Stimulated activated naive CD8-positive, alpha-beta T cell treated with anti-CD3 and anti-CD28 coated beads, Interleukin-15, Interleukin-2, amounts not matched to agents 100 U/mL and 50 U/mL, for 24 hours (primary cell): ENCODE results near the gene LMBRD2.
"Not testable (repeated sequence)": the region's sequence is repeated elsewhere in the genome, so short reads cannot be mapped to it uniquely, and the experiment has no call there.

Source experiments
- ATAC-seq: fragments of 150-1000 bp; cut with Tn5 transposase; one replicate; pipeline ENCODE4 v1.10.0; 2021
- DNase-seq: peaks from one replicate; pipeline ENCODE4 v3.0.0; 2021

The LMBRD2 gene

DNA sequence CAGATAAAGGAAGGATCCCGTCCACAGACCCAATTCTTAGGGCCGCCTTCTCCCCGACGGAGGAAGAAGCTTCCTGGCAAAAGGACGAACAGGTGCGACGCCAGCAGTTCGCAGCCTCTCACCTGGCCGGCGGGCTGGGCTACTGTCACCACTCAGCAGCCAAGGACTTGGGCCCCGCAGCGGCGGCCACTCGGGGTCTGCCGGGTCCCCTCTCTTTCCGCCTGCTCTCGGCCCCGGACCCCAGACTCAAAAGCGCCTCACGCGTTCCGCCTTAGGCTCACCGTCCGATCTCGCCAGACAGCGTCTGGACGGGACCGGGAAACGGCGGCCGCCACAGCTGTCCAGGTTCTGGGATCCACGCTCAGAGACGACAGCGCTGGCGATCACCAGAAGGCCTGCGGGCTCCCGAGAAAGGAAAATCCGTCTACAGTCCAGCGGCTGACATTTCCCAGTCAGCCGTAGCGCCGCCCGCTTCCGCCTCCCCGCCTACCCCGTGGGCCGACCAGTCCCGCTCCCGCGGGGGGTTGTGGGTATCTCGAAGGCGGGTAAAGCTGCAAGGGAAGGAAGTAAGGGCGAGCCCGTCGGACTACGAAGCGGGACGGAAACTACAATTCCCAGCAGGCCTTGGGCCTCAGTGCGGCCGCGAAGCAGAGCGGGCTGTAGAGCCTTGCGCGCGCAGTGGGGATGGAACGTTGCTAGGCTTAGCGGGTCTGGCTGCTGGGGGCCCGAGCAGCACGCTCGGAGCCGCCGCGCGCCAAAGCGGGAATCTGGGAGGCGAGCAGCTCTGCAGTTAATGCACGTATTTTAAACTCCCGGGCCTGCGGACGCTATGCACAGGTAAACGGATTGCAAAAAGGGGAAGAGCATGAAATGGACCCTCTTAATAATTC lies at the start of gene LMBRD2, which contains the start of gene SKP2:
Gene LMBRD2, minus strand, starts transcription at position 454 of the 890 bp plus-strand sequence. CDS start 8,538 bp downstream, outside the sequence.
Gene SKP2, plus strand, starts transcription at position 678 of the 890 bp plus-strand sequence. Its CDS starts 152 bp downstream, at position 830.
- DNase-seq (peak; percentile 97), ATAC-seq (peak; percentile 99)

DNA sequence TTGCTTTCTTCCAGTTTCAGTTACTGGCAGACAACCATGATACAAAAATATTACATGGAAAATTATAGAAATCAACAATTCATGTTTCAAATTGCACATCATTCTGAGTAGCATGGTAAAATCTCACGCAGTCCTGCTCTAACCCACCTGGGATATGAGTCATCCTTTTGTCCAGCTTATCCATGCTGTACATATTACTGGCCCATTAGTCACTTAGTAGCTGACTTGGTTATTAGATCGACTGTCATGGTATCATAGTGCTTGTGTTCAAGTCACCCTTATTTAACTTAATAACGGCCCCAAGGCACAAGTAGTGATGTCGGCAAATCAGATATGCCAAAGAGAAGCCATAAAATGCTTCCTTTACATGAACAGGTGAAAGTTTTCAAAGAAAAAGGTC lies 48.8 kb upstream of the LMBRD2 start:
- ATAC-seq (no peak), DNase-seq (no peak)

DNA sequence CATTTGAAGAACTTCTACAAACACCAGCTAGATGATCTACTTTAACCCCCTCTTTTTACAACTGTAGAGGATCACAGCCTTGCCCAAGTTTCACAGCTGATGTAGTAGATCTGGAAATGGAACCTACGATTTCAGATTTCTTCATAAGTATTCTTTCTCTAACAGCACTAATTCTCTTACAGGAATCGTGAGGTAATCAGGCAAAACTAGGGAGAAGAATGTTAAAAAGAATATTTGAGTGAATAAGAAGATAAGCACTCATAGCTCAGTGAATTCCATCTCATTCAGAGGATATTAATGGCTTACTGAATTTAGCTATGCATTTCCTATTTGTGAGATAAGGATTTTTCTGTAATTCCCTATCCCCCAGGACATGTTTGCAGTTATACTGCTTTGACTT lies 47.9 kb upstream of the LMBRD2 start:
- ATAC-seq: no peak

DNA sequence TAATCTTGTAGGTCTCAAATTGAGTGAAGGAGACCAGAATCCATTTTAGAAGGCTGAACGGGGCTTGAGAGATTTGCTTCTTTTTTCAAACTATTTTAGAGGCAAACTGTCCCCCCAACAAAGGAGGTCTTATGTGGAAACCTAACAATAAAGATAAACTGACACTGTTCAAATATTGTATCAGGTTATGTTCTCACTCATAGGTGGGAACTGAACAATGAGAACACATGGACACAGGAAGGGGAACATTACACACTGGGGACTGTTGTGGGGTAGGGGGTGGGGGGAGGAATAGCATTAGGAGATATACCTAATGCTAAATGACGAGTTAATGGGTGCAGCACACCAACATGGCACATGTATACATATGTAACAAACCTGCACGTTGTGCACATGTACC lies 47.1 kb upstream of the LMBRD2 start:
- not testable (repeated sequence) for DNase-seq, ATAC-seq

More for the DNA sequence above, 47.9 kb upstream of the LMBRD2 start:
- DNase-seq: no peak

DNA sequence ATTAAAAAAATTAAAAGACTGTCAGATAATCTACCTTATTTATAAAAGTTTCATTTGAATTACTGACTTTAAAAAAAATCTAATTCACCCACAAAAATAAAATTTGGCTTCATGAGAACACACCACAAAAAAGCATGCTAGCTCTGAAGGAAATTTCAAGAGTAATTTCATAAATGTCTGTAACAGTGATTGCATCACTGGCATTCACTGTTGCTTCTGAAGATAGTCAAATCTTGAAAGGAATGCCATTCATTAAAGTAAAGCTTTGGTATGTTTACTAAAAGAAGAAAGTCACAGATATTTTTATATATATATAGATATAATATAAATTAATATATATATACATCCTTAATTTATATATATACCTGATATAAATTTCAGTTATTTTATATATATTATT lies 46.6 kb upstream of the LMBRD2 start:
- ATAC-seq (no peak), DNase-seq (no peak)

DNA sequence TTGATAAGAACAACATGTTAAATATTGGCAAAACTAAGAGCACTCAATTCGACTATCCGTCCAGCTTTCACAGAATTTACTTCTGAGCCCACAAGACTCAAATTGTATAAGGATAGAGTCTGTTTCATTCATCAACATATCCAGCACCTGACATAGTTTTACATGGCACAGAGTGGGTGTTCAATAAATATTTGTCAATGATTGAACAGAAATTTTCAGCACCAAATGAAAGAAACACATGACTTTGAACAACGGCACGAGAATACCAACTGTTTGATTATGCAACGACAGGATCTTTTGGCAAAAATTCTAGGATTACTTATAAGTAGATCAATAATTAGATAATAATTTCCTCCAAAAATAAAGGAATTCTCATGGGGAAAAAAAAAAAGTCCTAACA lies 42.1 kb upstream of the LMBRD2 start:
- DNase-seq: no peak
- ATAC-seq: no peak

DNA sequence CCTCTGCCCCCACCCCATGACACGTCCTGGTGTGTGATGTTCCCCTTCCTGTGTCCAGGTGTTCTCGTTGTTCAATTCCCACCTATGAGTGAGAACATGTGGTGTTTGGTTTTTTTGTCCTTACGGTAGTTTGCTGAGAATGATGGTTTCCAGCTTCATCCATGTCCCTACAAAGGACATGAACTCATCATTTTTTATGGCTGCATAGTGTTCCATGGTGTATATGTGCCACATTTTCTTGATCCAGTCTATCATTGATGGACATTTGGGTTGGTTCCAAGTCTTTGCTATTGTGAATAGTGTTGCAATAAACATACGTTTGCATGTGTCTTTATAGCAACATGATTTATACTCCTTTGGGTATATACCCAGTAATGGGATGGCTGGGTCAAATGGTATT lies 32.7 kb upstream of the LMBRD2 start:
- not testable (repeated sequence) for ATAC-seq, DNase-seq

DNA sequence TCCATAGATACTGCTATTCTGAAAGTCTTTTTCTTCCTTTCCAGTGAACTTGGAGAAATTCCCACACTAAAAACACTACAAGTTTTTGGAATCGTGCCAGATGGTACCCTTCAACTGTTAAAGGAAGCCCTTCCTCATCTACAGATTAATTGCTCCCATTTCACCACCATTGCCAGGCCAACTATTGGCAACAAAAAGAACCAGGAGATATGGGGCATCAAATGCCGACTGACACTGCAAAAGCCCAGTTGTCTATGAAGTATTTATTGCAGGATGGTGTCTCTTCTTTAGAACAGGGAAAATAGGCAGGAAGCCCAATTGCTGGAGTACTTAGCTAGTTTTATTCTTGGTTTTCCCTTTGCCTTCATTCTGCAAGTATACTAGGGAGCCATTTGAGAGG lies 30.1 kb upstream of the LMBRD2 start:
- no peak for DNase-seq
- ATAC-seq: no peak

DNA sequence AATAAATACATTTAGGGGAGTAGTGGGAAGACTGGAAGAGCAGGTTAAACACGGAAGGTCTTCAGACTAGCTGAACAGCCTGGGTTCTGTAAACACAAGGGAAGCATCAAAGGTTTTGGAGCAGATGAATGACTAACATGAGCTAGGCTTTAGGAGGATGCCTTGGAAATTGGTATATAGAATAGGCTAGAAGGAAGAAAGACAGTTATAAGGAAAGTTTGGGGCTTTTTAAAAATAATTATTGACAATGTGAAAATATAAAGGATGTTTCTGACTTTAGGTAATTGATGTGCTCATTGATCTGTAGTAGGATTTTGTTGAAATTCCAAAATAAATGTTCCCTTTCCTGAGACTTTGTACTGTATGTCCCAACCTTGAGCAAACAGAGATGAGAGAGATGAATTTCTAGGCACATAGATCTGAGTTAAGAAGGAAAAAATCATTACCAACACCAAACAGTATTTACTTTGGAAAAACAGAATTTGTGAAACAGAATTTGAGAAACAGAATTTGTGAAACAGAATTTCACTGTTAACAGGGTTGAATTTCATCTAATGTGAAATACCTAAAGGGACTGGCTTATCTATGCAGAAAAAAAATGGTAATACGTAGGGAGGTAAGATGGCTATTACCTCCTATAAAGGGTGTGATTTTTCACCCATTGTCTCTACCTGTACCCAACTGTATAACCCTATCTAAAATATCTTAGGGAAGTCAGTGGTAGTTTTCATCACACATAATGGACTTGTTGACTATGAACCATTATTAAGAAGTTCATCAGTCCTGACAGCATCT lies 29.1 kb upstream of the LMBRD2 start:
- DNase-seq (no peak), ATAC-seq (no peak)

DNA sequence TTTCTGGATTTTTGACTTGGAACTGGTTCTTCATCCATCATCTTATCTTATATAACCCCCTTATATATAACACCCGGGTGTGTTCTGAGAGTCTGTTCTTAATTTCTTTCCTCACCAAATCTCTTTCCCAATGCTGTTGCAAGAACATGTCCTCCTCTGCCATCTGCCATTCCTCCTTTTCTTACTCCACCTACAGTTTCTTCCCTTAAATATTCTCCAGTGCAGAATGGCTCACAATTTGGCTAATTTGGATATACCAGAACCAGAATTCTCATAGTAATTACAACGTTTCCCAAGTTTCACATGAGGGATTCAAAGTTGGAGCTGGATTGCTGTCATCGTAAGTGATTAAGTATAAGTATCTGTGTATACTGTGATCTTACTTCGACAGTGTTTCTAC lies 28.3 kb upstream of the LMBRD2 start:
- no peak for ATAC-seq
- no peak for DNase-seq

DNA sequence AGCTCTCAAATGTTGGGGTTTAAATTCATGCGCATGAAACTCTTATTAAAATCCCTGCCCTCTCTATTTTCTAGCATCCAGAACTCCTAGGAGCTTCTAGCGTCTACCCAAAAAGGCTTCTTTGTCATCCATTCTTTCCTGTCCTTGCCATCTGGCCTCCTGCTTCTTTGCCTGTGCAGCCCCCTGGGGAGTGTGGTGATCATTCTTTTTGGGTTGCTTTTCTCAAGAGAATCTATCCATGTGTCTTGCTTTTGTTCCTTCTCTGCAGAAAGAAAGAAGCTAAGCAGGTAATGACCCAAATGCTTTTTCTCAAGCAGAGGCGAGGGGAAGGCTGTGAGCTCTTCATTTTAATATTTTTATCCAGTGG lies 26.8 kb upstream of the LMBRD2 start:
- DNase-seq (no peak), ATAC-seq (no peak)

DNA sequence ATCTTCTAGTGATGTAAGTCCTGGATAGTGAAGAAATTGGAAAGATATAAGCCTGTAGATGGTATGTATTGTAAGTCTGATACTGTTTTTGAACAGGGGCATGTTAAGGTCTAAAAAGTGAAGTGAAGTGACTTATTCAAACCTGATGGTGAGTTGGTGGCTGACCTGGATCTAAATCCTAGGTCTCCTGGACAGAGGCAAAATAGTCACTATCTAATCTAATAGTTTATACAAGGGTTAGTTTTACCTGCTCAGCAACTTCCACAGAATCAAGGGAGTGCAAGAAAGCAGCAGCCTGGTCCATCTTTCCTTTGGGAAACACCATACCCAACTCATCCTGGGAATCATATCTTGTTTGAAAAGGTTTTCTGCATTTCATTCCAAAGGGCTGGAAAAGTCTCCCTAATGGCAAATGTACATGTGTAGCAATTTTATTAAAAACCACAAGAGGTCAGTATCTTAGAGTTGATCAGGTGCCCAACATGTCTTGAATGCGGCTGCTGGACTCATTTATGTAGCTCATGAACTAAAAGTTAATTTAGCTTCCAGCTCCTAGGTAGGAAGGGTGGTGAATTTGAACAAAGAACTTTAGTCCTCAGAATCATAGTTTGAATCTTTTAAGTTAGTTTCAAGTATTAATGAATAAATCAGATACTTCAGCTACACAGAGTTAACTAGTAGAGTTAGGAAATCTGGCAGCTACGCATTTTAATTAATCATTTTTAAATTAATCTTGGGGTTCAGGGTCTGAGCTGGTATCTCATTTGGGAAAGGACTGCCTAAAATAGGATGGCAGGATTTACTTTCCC lies 26.2 kb upstream of the LMBRD2 start:
- no peak for DNase-seq
- ATAC-seq: no peak

DNA sequence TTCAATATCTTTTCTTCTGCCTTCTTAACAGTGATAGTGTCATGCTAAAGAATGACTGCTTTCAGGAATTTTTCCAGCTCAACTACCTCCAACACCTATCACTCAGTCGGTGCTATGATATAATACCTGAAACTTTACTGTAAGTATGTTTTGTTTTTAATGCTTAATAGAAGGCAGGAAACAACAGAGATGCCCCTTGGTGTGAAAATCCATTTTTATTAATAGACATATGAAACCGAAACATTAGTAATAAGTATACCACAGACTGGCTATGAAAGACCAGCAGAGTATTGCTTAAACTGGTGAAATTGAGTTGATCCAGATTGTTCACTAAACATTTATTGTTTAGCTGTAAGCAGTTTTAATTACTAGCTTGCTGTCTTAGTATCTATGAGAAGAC lies 25.5 kb upstream of the LMBRD2 start:
- ATAC-seq: no peak
- no peak for DNase-seq

DNA sequence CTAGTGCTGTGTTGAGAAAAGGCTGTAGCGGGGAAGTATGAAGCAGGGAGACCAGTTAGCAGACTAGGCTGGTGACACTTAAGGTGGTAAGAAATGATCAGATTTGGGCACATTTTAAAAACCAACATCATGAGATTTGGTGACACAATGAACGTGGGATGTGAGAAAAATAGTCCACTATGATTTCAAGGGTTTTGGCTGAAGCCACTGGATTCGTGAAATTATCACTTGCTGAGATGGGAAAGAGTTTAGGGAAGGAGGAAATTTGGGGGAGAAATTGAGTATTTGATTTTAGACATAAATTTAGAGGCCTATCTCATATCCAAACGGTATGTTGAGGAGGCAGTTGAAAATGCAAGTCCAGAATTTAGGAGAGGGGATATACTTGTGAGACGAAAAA lies 23.4 kb upstream of the LMBRD2 start:
- no peak for DNase-seq
- ATAC-seq: no peak

DNA sequence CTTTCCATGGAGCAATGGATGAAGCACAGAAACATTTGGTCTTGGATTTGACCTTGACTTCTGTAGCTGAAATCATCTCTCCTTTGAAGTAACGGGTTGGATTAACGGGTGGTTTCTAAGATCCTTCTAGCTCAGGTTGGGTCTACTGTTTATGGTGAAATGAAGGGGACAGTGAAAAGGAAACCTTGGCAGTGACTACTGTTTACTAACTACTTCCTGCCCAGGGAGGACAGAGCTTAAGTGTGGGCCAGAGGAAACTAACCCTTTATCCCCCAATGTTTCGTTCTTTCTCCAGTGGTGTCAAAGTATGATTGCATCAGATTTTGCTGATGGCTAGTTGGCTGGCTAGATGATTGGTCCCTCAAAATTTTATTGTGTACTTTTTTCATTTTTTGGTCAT lies 22.4 kb upstream of the LMBRD2 start:
- ATAC-seq: no peak
- no peak for DNase-seq

DNA sequence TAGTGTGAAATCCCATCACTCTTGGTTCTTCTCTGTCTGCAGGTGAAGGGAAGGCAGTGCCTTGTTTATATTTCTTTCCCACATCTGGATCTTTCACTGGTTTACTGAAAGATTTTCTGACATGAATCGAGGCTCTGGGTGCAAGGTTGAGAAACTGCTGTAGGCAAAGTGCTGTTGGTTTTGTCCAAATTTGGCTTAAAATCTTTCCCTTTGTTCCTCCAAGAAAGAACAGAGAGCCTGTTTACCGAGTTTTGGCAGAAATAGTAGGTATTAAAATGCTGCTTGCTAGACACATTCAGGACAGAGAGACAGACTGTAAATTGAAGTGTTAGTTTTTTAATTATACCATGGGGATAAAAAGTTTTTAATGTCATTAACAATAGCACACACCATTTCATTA lies 21.7 kb upstream of the LMBRD2 start:
- no peak for DNase-seq
- no peak for ATAC-seq

DNA sequence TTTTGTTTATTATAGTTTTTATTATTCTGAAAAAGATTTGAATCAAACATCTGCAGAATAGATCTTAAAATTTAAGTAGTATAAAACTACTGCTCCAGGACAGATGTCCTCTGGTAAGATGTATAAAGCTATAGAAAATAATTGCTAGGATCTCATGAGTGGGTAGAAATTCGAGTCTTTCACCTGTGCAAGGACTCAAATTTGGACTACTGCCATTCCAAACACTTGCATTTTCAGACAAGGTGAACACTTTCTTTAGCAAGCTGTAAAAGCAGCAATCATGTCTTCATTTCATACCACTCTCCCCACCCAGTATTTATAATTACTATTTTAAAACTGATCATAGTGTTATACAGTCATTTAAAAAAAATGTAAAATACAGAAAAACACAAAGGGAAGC lies 20.9 kb upstream of the LMBRD2 start:
- no peak for DNase-seq
- ATAC-seq: no peak

DNA sequence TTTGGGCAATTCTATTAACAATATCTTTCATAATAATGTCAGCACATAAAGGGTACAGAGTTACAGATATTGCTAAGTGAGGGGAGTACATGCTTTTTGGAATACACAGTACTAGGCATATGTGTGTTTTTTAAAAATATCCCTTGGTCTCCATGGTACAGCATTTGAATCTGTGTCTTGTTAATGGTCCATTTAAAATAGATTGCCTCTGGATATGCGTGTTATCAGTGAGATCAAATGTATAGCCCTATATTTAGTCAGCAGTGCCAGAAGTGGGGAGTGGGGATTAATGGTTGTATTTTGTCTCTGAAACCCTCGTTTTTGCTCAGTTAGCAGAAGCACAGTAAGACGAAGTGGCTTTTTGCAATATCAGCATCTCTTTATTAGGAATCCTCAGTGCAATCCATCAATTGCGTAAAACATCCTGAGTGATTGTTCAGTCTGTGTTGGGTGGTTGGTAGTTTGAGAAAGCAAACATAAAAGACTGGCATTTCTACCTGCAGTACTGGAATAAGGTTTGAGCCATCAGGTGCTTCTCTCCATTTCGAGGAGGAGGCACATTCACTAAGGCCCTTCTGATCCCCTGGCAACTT lies 19.2 kb upstream of the LMBRD2 start:
- DNase-seq (no peak), ATAC-seq (no peak)

DNA sequence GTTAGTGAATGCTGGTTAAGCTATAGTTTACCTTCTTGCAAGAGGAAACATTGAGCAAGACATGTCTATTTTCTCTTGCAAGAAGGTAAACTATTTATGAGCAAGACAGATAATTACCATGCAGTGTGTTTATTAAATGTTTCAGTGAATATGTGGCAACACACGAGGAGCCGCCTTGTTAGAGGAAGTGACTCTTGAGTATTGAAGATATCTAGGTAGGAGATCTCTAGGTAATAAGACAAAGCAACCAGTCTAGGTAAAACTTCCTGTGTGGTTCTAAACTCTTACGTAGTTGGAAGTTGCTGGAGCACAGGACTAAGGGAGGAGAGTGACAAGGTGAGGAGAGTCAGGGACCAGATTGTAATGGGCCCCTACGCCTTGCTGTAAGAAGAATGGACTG lies 17.1 kb upstream of the LMBRD2 start:
- ATAC-seq: no peak
- DNase-seq: no peak

DNA sequence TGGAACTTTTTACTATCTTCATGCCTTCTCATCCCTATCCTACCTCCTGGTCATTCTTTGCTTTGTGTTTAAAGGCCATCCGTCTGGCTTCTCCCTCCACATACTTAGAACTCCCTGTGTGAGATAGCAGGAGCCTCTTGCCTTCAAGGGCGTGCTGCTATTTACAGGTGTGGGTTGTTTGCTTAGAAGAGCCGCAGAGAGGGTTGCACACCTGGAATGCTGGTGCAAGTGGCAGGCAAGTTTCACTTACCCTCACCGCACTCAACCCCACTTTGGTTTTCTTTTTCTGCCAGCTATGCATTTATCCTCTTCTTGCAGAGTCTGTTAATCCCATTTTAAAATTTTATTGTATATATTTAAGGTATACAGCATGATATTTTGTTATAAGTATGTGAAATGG lies 12.8 kb upstream of the LMBRD2 start:
- ATAC-seq (no peak), DNase-seq (no peak)

DNA sequence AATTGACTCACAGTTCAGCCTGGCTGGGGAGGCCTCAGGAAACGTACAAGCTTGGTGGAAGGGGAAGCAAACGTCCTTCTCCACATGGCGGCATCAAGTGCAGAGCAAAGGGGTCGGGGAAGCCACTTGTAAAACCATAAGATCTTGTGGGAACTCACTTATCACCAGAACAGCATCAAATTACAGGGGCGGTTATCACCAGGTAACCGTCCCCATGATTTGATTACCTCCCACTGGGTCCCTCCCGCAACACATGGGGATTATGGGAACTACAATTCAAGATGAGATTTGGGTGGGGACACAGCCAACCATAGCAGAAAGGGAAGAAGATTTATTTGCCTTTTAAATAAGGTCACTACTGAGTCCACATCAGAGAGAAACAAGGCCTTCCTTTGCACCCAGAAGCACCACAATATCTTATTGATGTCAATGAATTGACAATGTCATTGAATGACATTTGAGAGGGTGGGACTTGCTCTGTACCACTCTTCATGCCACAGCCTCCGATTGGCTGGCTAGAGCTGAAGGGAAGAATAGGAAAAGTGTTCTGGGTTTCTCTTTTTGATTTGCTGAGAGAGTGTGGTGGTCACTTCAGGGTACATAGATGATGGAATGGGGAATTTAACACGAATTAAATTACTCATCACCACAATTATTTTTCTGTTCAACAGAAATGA lies 11.3 kb upstream of the LMBRD2 start:
- DNase-seq (no peak), ATAC-seq (no peak)
